WI38 (cell line): ENCODE results near the gene COL24A1.

ENCODE experiments used
- H3K4me3 ChIP-seq: 2 replicates; pipeline ENCODE4 v1.5.1; 2011; ENCODE audit warnings: low read depth, mild to moderate bottlenecking, control low read depth, low read length
- TF ChIP-seq, protein P1 (sequence below): IDR thresholded peaks from 2 replicates; pipeline ENCODE4 v1.5.1; 2012; ENCODE audit warnings: low read depth, mild to moderate bottlenecking, control low read depth, low read length

Gene COL24A1

DNA sequence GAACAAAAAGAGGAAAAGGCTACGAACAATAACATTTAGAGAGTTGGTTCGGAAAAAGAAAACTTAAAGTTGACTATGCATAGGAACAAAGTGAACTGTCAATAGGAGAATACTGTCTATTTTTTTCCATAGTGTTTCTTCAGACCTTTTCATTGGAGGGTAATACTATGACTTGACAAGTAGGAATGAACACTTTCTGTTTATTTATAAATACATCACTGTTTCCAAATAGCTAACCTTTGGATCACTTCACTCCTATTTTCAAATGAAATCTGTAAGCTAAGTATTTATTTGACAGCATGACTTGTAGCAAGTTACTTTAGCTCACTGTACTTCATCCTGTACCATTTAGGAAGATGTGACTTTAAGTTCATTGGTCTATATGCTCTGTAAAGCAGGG, 221.3 kb downstream of the COL24A1 start:
- no peak overlapping the region for H3K4me3 ChIP-seq
- TF ChIP-seq, protein P1, sequence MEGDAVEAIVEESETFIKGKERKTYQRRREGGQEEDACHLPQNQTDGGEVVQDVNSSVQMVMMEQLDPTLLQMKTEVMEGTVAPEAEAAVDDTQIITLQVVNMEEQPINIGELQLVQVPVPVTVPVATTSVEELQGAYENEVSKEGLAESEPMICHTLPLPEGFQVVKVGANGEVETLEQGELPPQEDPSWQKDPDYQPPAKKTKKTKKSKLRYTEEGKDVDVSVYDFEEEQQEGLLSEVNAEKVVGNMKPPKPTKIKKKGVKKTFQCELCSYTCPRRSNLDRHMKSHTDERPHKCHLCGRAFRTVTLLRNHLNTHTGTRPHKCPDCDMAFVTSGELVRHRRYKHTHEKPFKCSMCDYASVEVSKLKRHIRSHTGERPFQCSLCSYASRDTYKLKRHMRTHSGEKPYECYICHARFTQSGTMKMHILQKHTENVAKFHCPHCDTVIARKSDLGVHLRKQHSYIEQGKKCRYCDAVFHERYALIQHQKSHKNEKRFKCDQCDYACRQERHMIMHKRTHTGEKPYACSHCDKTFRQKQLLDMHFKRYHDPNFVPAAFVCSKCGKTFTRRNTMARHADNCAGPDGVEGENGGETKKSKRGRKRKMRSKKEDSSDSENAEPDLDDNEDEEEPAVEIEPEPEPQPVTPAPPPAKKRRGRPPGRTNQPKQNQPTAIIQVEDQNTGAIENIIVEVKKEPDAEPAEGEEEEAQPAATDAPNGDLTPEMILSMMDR, result no peak

DNA sequence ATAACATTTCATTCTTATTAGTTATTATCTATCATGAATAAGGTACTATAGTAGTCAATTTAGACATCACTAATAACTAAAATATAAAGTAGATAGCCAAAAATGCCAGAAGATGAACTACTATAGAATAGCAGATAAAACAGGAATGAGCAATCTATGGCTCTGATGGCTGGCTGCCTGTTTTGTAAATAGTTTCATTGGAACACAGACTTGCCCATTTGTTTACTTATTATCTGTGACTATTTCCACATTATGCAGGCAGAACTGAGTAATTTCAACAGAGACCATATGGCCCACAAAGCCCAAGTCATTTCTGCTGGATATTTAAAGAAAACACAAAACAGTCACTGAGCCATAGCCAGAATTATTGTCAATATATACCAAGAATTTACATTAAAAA, 222.1 kb downstream of the COL24A1 start:
- no peak overlapping the region for H3K4me3 ChIP-seq
- TF ChIP-seq, protein P1, result no peak

DNA sequence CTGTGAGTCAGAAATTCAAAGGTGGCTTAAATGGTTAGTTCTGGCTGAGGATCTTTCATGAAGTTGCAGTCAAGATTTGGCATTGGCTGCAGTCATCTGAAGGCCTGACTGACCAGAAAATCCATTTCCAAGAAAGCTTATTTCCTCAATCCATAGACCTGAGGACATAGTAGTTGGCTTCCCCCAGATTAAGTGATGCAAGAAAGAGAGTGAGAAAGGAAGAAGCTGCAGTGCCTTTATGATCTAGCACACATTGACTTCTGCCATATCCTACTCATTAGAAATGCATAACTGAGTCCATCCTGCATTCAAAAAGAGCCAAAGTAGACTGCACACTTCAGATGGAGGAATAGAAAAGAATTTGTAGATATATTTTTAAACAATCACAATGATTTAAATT, 222.6 kb downstream of the COL24A1 start:
- H3K4me3 ChIP-seq, result no peak overlapping the region
- TF ChIP-seq, protein P1, result no peak

DNA sequence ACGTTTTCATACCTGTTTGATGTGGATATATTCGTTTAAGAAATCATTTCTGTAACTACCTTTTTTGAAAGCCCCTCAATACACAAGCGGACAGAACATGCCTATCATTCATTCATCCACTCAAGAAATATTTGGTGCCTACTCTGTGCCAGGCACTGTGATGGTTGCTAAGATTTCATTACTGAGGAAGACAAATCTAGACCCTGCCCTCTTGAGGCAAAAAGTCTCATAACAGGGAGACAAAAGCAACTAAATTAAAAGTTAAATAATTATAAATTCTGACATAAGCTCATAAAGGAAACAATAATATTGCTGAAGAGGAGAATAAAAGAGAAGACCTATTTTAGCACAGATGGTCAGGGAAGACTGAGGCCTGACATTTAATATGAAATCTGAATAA, 244.8 kb downstream of the COL24A1 start:
- H3K4me3 ChIP-seq, result no peak overlapping the region
- TF ChIP-seq, protein P1, result 0 out of 2 replicates have a peak, but pooled peaks have one; percentile 26

DNA sequence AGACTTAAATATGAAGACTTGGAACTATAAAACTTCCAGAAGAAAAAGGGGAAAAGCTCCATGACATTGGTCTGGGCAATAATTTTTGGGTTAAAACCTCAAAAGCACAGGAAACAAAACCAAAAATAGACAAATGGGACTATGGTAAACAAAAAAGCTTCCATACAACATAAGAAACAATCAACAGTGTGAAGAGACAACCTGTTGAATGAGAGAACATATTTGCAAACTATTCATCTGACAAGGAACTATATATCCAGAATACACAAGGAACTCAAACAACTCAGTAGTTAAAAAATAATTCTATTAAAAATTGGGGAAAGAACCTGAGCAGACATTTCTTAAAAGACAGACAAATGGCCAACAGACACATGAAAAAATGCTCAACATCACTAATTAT, 255.7 kb downstream of the COL24A1 start:
- TF ChIP-seq, protein P1, result no peak
- H3K4me3 ChIP-seq, result no peak overlapping the region

DNA sequence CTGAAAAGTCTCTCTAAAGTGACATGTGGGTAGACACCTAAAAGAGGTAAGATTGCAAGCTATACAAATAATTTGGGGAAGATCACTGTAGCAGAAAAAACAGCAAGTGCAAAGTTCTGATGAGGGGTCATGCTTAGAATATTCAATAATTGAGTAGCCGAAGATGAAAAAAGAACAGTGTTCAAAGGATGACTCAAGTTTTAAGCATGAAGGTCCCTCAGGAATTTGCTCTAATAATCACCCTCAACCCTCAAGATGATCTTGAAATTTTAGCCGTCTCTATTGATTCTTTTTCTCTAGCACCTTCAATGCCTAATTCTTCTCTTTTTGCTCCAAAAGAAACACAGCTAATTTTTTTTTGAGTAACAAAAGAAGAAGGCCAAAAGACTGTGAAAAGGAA, 257.7 kb downstream of the COL24A1 start:
- TF ChIP-seq, protein P1, result no peak

DNA sequence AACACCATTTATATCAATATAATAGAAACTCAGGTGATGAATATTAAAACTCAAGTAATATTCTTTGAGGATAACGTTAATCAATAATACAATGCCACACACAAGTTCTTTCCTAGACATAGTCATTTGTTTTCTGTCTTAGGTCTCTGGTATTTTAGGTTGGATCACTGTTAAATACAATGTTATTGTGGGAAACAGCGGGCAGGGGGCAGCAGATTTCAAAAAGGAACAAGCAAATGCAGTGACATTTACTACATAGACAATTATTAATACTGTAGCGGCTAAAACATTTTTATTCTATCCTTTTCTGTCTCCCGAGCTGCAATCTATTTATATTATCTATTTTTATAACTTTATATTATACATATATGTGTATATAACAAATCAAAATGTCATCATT, 261.9 kb downstream of the COL24A1 start:
- TF ChIP-seq, protein P1, result peak; percentile 25; the same call in 1 of the 2 replicates
- H3K4me3 ChIP-seq, result no peak overlapping the region

More for the DNA sequence above, 257.7 kb downstream of the COL24A1 start:
- no peak overlapping the region for H3K4me3 ChIP-seq
